Mammary epithelial cell (primary cell): ENCODE results near the gene SORCS2.

Source experiments
- CTCF ChIP-seq, 2 donors: IDR thresholded peaks in 1 of 2; conservative IDR thresholded peaks in 1 of 2; 2 replicates each; pipeline ENCODE4 v1.5.1; 2011 to 2012; ENCODE audit warnings: inconsistent platforms in 2 of 2, low read length in 2 of 2, mild to moderate bottlenecking in 2 of 2, control low read depth in 1 of 2, low read depth in 1 of 2; ENCODE audit not compliant: insufficient read depth in 1 of 2; ENCODE audit errors: extremely low read depth in 1 of 2
- EZH2 ChIP-seq: IDR thresholded peaks from 2 replicates; pipeline ENCODE4 v1.6.1; 2012; ENCODE audit warnings: low read length, inconsistent platforms, borderline replicate concordance

GRCh38 chr4:7614350-7614949, 422.1 kb downstream of the SORCS2 start:
- TF ChIP-seq CTCF (conservative IDR thresholded peaks at IDR 0.05 in 1 of 2, IDR thresholded peaks at IDR 0.05 in 1 of 2; ENCODE audit: extremely low read depth in 1 of 2, insufficient read depth in 1 of 2, low read depth in 1 of 2, low read length in 2 of 2) (no peak), EZH2 (no peak)
